Panc1 (cell line): Measurements from ENCODE around the gene ATG10. TPM values are rescaled to one million over a fixed set of nuclear protein-coding genes. Genes with fewer than 3 reads are reported as not detected.

Experiments used
- ATAC-seq: fragments of 200-7000 bp; cut with Tn5 transposase; 2 replicates; pipeline ENCODE4 v1.9.1; 2020; ENCODE audit warnings: mild to moderate bottlenecking, moderate library complexity
- BruUV-seq: library from RNA; stranded (reverse); fragments of 400-500 nt; replicated peaks from 2 replicates; lab custom pipeline; 2021; lab: Mats Ljungman, UMichigan
- CTCF ChIA-PET: fragments of 300-600 bp; sonication (Branson Sonifier 250); formaldehyde crosslinking; loops from one replicate; lab custom pipeline; 2022; ENCODE audit warnings: antibody characterized with exemption; lab: Charles Lee
- POLR2A ChIA-PET: fragments of 300-600 bp; sonication (Branson Sonifier 250); formaldehyde crosslinking; loops from one replicate; lab custom pipeline; 2022; ENCODE audit warnings: antibody characterized with exemption; lab: Charles Lee
- DNase-seq: peaks from one replicate; pipeline ENCODE4 v3.0.0-alpha.2; 2010; ENCODE audit warnings: low read depth, low spot score
- H3K27ac ChIP-seq: 2 replicates; pipeline ENCODE4 v1.5.1; 2011; ENCODE audit warnings: mild to moderate bottlenecking, low read length, inconsistent platforms
- H3K27me3 ChIP-seq: fragments of 200-500 bp; sonication (Bioruptor generic); 2 replicates; pipeline ENCODE4 v1.6.0; 2014; ENCODE audit warnings: low read length, inconsistent platforms; ENCODE audit not compliant: control insufficient read depth, insufficient read depth
- H3K36me3 ChIP-seq: fragments of 200-500 bp; sonication (Bioruptor generic); 2 replicates; pipeline ENCODE4 v1.5.1; 2014; ENCODE audit warnings: inconsistent platforms, mild to moderate bottlenecking, low read length, moderate library complexity; ENCODE audit not compliant: control insufficient read depth, insufficient read depth
- H3K4me1 ChIP-seq: 2 replicates; pipeline ENCODE4 v1.5.1; 2011; ENCODE audit warnings: inconsistent platforms, mild to moderate bottlenecking, low read length, moderate library complexity; ENCODE audit not compliant: control insufficient read depth, insufficient read depth
- H3K4me3 ChIP-seq, 2 experiments: 2 replicates each; pipeline ENCODE4 v1.5.1; 2011 to 2012; ENCODE audit warnings: low read depth in 2 of 2, low read length in 2 of 2, mild to moderate bottlenecking in 2 of 2, inconsistent platforms in 1 of 2, moderate library complexity in 1 of 2
- H3K9me3 ChIP-seq: fragments of 200-500 bp; sonication (Bioruptor generic); 2 replicates; pipeline ENCODE4 v1.5.1; 2014; ENCODE audit warnings: low read depth, mild to moderate bottlenecking, inconsistent platforms, low read length, moderate library complexity; ENCODE audit not compliant: control insufficient read depth, insufficient read depth
- POLR2AphosphoS5 ChIP-seq: IDR thresholded peaks from 2 replicates; pipeline ENCODE4 v1.6.1; 2012; ENCODE audit warnings: mild to moderate bottlenecking, low read depth, low read length, moderate library complexity
- SIN3A ChIP-seq: IDR thresholded peaks from 2 replicates; pipeline ENCODE4 v1.6.1; 2012; ENCODE audit warnings: low read depth, mild to moderate bottlenecking, low read length, moderate library complexity, borderline replicate concordance; ENCODE audit not compliant: insufficient read depth
- TCF7L2 ChIP-seq: IDR thresholded peaks from 2 replicates; pipeline ENCODE4 v1.6.1; 2011; ENCODE audit warnings: mild to moderate bottlenecking, low read depth, low read length, inconsistent platforms
- in situ Hi-C: cut with HindIII; loops from 2 replicates; pipeline ENCODE4 v1.10.0; 2016; ENCODE audit warnings: low sequenced_read_pairs, low pct_unique_long_range_greater_than_20kb
- intact Hi-C: fragments of 100-400 bp; cut with micrococcal nuclease; formaldehyde crosslinking; loops from one replicate; pipeline ENCODE4 v1.10.0; 2022; ENCODE audit not compliant: unreplicated experiment
- total RNA-seq: library from RNA; stranded (reverse); gene quantifications from one replicate; pipeline ENCODE4 v1.2.1, GENCODE V29; 2021; ENCODE audit not compliant: unreplicated experiment
- TF ChIP-seq, protein P1 (sequence below): fragments of 450-650 bp; IDR thresholded peaks from 2 replicates; pipeline ENCODE4 v1.5.1; 2017; ENCODE audit warnings: mild to moderate bottlenecking
- TF ChIP-seq, protein P2 (sequence below), 2 experiments: IDR thresholded peaks; 2 replicates each; pipeline ENCODE4 v1.6.1; 2011 to 2012; ENCODE audit warnings: low read depth in 2 of 2, control low read depth in 1 of 2, low read length in 1 of 2, mild to moderate bottlenecking in 1 of 2, moderate library complexity in 1 of 2; ENCODE audit not compliant: insufficient read depth in 1 of 2

Gene ATG10
- total RNA-seq, 1 experiment from 2014 or later = 14.0 TPM

DNA sequence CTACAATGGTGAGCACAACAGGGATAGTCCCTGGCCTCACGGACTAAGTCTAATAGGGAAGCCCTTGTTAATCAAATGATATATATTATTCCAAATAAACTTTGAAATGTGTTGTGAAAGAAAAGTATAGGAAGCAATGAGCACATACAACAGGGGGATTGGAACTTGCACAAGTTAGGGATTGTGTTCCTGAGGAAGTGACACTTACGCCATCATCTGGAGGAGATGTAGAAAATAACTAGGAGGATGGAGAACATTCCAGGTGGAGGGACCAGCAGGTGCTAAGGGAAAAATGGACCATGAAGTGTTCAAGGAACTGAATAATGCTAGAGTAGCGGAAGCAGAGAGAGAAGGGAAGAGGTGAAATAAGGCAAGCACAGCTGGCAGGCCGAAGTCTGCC is 325.1 kb downstream of the ATG10 start:
- no peaks in the 10 kb centered on the region for H3K4me1 ChIP-seq
- ATAC-seq (no peak), DNase-seq (no peak)
- H3K36me3 ChIP-seq = no peaks in the 10 kb centered on the region
- no TSS peak for BruUV-seq
- H3K27me3 ChIP-seq = no peaks in the 10 kb centered on the region
- H3K9me3 ChIP-seq = no peaks in the 10 kb centered on the region
- in situ Hi-C loops (no loop called here), intact Hi-C loops (no loop called here)
- no peak overlapping the region for H3K4me3 ChIP-seq
- ChIA-PET POLR2A (no interaction called here), CTCF (no interaction called here)
- TF ChIP-seq, protein P1, sequence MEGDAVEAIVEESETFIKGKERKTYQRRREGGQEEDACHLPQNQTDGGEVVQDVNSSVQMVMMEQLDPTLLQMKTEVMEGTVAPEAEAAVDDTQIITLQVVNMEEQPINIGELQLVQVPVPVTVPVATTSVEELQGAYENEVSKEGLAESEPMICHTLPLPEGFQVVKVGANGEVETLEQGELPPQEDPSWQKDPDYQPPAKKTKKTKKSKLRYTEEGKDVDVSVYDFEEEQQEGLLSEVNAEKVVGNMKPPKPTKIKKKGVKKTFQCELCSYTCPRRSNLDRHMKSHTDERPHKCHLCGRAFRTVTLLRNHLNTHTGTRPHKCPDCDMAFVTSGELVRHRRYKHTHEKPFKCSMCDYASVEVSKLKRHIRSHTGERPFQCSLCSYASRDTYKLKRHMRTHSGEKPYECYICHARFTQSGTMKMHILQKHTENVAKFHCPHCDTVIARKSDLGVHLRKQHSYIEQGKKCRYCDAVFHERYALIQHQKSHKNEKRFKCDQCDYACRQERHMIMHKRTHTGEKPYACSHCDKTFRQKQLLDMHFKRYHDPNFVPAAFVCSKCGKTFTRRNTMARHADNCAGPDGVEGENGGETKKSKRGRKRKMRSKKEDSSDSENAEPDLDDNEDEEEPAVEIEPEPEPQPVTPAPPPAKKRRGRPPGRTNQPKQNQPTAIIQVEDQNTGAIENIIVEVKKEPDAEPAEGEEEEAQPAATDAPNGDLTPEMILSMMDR = peak; percentile 28
- TF ChIP-seq, protein P2, sequence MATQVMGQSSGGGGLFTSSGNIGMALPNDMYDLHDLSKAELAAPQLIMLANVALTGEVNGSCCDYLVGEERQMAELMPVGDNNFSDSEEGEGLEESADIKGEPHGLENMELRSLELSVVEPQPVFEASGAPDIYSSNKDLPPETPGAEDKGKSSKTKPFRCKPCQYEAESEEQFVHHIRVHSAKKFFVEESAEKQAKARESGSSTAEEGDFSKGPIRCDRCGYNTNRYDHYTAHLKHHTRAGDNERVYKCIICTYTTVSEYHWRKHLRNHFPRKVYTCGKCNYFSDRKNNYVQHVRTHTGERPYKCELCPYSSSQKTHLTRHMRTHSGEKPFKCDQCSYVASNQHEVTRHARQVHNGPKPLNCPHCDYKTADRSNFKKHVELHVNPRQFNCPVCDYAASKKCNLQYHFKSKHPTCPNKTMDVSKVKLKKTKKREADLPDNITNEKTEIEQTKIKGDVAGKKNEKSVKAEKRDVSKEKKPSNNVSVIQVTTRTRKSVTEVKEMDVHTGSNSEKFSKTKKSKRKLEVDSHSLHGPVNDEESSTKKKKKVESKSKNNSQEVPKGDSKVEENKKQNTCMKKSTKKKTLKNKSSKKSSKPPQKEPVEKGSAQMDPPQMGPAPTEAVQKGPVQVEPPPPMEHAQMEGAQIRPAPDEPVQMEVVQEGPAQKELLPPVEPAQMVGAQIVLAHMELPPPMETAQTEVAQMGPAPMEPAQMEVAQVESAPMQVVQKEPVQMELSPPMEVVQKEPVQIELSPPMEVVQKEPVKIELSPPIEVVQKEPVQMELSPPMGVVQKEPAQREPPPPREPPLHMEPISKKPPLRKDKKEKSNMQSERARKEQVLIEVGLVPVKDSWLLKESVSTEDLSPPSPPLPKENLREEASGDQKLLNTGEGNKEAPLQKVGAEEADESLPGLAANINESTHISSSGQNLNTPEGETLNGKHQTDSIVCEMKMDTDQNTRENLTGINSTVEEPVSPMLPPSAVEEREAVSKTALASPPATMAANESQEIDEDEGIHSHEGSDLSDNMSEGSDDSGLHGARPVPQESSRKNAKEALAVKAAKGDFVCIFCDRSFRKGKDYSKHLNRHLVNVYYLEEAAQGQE (IDR thresholded peaks at IDR 0.05; ENCODE audit: insufficient read depth in 1 of 2, low read depth in 2 of 2, low read length in 1 of 2) = no peak
- no peak overlapping the region for H3K27ac ChIP-seq

DNA sequence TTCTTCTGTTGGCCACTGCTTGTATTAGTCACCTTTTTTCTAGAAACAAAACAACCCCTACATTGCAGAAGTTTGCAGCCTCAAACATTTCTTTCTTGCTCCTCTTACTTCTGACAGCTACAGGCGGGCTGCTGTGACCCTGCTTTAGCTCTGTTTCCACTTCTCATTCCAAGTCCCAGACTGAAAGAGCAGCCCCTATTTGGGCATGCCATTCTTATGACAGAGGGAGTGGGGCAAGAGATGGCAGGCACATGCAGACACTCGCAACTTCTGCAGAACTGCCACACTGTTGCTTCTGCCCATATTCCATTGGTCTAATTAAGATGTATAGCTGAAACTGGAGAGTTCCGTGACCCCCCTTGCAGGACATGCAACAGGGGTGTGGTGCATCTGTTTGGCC is 325.9 kb downstream of the ATG10 start:
- Histone ChIP-seq H3K27me3 (no peaks in the 10 kb centered on the region), H3K9me3 (no peaks in the 10 kb centered on the region), H3K4me1 (no peaks in the 10 kb centered on the region), H3K4me3 (no peak overlapping the region), H3K27ac (no peak overlapping the region), H3K36me3 (no peaks in the 10 kb centered on the region)
- DNase-seq = no peak
- ChIA-PET CTCF (no interaction called here), POLR2A (no interaction called here)
- in situ Hi-C loops (no loop called here), intact Hi-C loops (no loop called here)
- TF ChIP-seq, protein P1 = no peak
- no peak for TF ChIP-seq POLR2AphosphoS5
- TF ChIP-seq, protein P2 (IDR thresholded peaks at IDR 0.05; ENCODE audit: insufficient read depth in 1 of 2, low read depth in 2 of 2, low read length in 1 of 2) = no peak
- no peak for TF ChIP-seq TCF7L2
- TF ChIP-seq SIN3A = no peak
- BruUV-seq = no TSS peak
- ATAC-seq = no peak
